Activated CD8-positive, alpha-beta T cell treated with anti-CD3 and anti-CD28 coated beads, Interleukin-2, amount 10 ng/mL, durations not matched to agents 7 days and 5 days (primary cell): ENCODE results near the gene GLB1L3. TPM values are rescaled to one million over a fixed set of nuclear protein-coding genes. Genes with fewer than 3 reads are reported as not detected.
"Not testable (repeated sequence)": the region's sequence is repeated elsewhere in the genome, so short reads cannot be mapped to it uniquely, and the experiment has no call there.

Source experiments
- ATAC-seq: fragments of 150-1000 bp; cut with Tn5 transposase; one replicate; pipeline ENCODE4 v1.10.0; 2021; ENCODE audit warnings: moderate library complexity
- CTCF ChIA-PET: fragments of 350-600 bp; sonication (Branson Sonifier 250); formaldehyde crosslinking; loops from one replicate; lab custom pipeline; 2021; ENCODE audit warnings: antibody characterized with exemption; lab: Charles Lee
- POLR2A ChIA-PET: fragments of 350-600 bp; sonication (Branson Sonifier 250); formaldehyde crosslinking; loops from one replicate; lab custom pipeline; 2021; ENCODE audit warnings: antibody characterized with exemption; lab: Charles Lee
- DNase-seq: peaks from one replicate; pipeline ENCODE4 v3.0.0-alpha.2; 2020
- H3K27ac Mint-ChIP-seq: one replicate; pipeline ENCODE4 v1.8.0; 2021; ENCODE audit warnings: mild to moderate bottlenecking, mixed read lengths
- H3K27me3 Mint-ChIP-seq: one replicate; pipeline ENCODE4 v1.8.0; 2021; ENCODE audit warnings: low read depth, mixed read lengths
- H3K36me3 Mint-ChIP-seq: one replicate; pipeline ENCODE4 v1.8.0; 2021; ENCODE audit warnings: low read depth, mixed read lengths
- H3K4me1 Mint-ChIP-seq: one replicate; pipeline ENCODE4 v1.8.0; 2021; ENCODE audit warnings: low read depth, mixed read lengths
- H3K4me3 Mint-ChIP-seq: one replicate; pipeline ENCODE4 v1.8.0; 2021; ENCODE audit warnings: mild to moderate bottlenecking, mixed read lengths
- H3K9me3 Mint-ChIP-seq: one replicate; pipeline ENCODE4 v1.8.0; 2022; ENCODE audit warnings: mixed read lengths; ENCODE audit not compliant: insufficient read depth
- total RNA-seq, 2 experiments: library from RNA; stranded (reverse); gene quantifications; one replicate each; pipeline ENCODE4 v1.2.3, GENCODE V29; 2021

The GLB1L3 gene
- total RNA-seq, 2 experiments from 2014 or later = 3.8 to 4.0 TPM

GRCh38 chr11:134321373-134321772 lies 45.2 kb downstream of the GLB1L3 start:
- H3K27me3 Mint-ChIP-seq, H3K27ac Mint-ChIP-seq, H3K4me1 Mint-ChIP-seq, DNase-seq, H3K36me3 Mint-ChIP-seq, ATAC-seq, POLR2A ChIA-PET, H3K4me3 Mint-ChIP-seq: not testable (repeated sequence)
- CTCF ChIA-PET = interaction anchor here (1.2 kb wide), 1 partner anchor 46 kb away, joined by 3 read pairs; no protein-coding TSS in a partner anchor
- H3K9me3 Mint-ChIP-seq = peaks cover 14% of the 10 kb centered on the region

- no peak overlapping the region for H3K4me3 Mint-ChIP-seq
- ChIA-PET CTCF (no interaction called here), POLR2A (no interaction called here)
- H3K4me1 Mint-ChIP-seq = no peaks in the 10 kb centered on the region
- ATAC-seq = no peak
- DNase-seq = no peak
- H3K9me3 Mint-ChIP-seq = peaks cover 14% of the 10 kb centered on the region
- H3K27ac Mint-ChIP-seq = no peak overlapping the region
- H3K27me3 Mint-ChIP-seq = no peaks in the 10 kb centered on the region
- peaks cover 7% of the 10 kb centered on the region for H3K36me3 Mint-ChIP-seq
These were observed 46.4 kb downstream of the GLB1L3 start for GRCh38 chr11:134322553-134322952.

- no peak for DNase-seq
- H3K36me3 Mint-ChIP-seq = no peaks in the 10 kb centered on the region
- H3K9me3 Mint-ChIP-seq = no peaks in the 10 kb centered on the region
- peaks cover 35% of the 10 kb centered on the region for H3K27me3 Mint-ChIP-seq
- POLR2A ChIA-PET = no interaction called here
- peaks cover 13% of the 10 kb centered on the region for H3K4me1 Mint-ChIP-seq
- CTCF ChIA-PET = no interaction called here
- no peak overlapping the region for H3K4me3 Mint-ChIP-seq
- no peak for ATAC-seq
- H3K27ac Mint-ChIP-seq = no peak overlapping the region
These were observed 52.3 kb downstream of the GLB1L3 start for GRCh38 chr11:134328433-134328832.

GRCh38 chr11:134330611-134331353 lies 54.6 kb downstream of the GLB1L3 start:
- Mint-ChIP-seq H3K27me3 (peaks cover 55% of the 10 kb centered on the region), H3K9me3 (no peaks in the 10 kb centered on the region), H3K4me3 (peak overlapping the region; percentile 75), H3K4me1 (peaks cover 13% of the 10 kb centered on the region), H3K27ac (no peak overlapping the region), H3K36me3 (no peaks in the 10 kb centered on the region)
- ATAC-seq (no peak), DNase-seq (no peak)
- CTCF ChIA-PET = interaction anchor here (1.0 kb wide), 1 partner anchor 298 kb away, joined by 3 read pairs; no protein-coding TSS in a partner anchor
- POLR2A ChIA-PET = no interaction called here

- Mint-ChIP-seq H3K4me1 (peaks cover 13% of the 10 kb centered on the region), H3K27ac (no peak within 1 kb of the TSS), H3K27me3 (peaks cover 56% of the 10 kb centered on the region), H3K36me3 (no peaks in the 10 kb centered on the region), H3K9me3 (no peaks in the 10 kb centered on the region), H3K4me3 (peak within 1 kb of the TSS; percentile 75)
- ChIA-PET POLR2A (no interaction called here), CTCF (interaction anchor here (0.8 to 1.3 kb wide), 2 partner anchors 56 to 70 kb away, joined by 3 to 5 read pairs; no protein-coding TSS in a partner anchor)
- DNase-seq = peak; percentile 77
- peak; percentile 97 for ATAC-seq
These were observed 55.4 kb downstream of the GLB1L3 start, which contains the start of gene GLB1L2 for GRCh38 chr11:134331354-134332188. GLB1L2 (plus strand) TSS chr11:134331988; CDS start chr11:134332062, 74 bp downstream.

- Mint-ChIP-seq H3K36me3 (no peaks in the 10 kb centered on the region), H3K4me3 (peak overlapping the region; percentile 62), H3K27ac (no peak overlapping the region), H3K9me3 (no peaks in the 10 kb centered on the region), H3K4me1 (peaks cover 13% of the 10 kb centered on the region), H3K27me3 (peaks cover 56% of the 10 kb centered on the region)
- peak; percentile 42 for ATAC-seq
- POLR2A ChIA-PET = no interaction called here
- DNase-seq = no peak
- CTCF ChIA-PET = interaction anchor here (0.8 to 1.3 kb wide), 2 partner anchors 57 to 71 kb away, joined by 3 to 5 read pairs; no protein-coding TSS in a partner anchor
These were observed 56.0 kb downstream of the GLB1L3 start for GRCh38 chr11:134332189-134332631.

GRCh38 chr11:134332782-134333181 lies 56.6 kb downstream of the GLB1L3 start:
- no peak for ATAC-seq
- no peak for DNase-seq
- Mint-ChIP-seq H3K27ac (no peak overlapping the region), H3K9me3 (no peaks in the 10 kb centered on the region), H3K4me3 (peak overlapping the region; percentile 62), H3K27me3 (peaks cover 56% of the 10 kb centered on the region), H3K4me1 (peaks cover 13% of the 10 kb centered on the region), H3K36me3 (no peaks in the 10 kb centered on the region)
- CTCF ChIA-PET = interaction anchor here (0.8 to 1.3 kb wide), 2 partner anchors 57 to 71 kb away, joined by 3 to 5 read pairs; no protein-coding TSS in a partner anchor
- POLR2A ChIA-PET = no interaction called here

- ChIA-PET POLR2A (no interaction called here), CTCF (interaction anchor here (0.7 kb wide), 1 partner anchor 71 kb away, joined by 4 read pairs; no protein-coding TSS in a partner anchor)
- Mint-ChIP-seq H3K9me3 (no peaks in the 10 kb centered on the region), H3K27me3 (peaks cover 56% of the 10 kb centered on the region), H3K36me3 (no peaks in the 10 kb centered on the region), H3K27ac (no peak overlapping the region), H3K4me1 (peaks cover 13% of the 10 kb centered on the region), H3K4me3 (no peak overlapping the region)
- ATAC-seq (no peak), DNase-seq (no peak)
These were observed 57.1 kb downstream of the GLB1L3 start for GRCh38 chr11:134333312-134333711.

GRCh38 chr11:134333946-134334345 lies 57.8 kb downstream of the GLB1L3 start:
- Mint-ChIP-seq H3K4me3 (no peak overlapping the region), H3K36me3 (no peaks in the 10 kb centered on the region), H3K27me3 (peaks cover 54% of the 10 kb centered on the region), H3K27ac (no peak overlapping the region), H3K9me3 (no peaks in the 10 kb centered on the region), H3K4me1 (peaks cover 13% of the 10 kb centered on the region)
- no peak for ATAC-seq
- ChIA-PET POLR2A (no interaction called here), CTCF (interaction anchor here (0.7 kb wide), 1 partner anchor 72 kb away, joined by 4 read pairs; no protein-coding TSS in a partner anchor)
- DNase-seq = no peak

GRCh38 chr11:134334796-134335571 lies 58.8 kb downstream of the GLB1L3 start:
- H3K27me3 Mint-ChIP-seq = peaks cover 47% of the 10 kb centered on the region
- H3K27ac Mint-ChIP-seq = no peak overlapping the region
- H3K4me1 Mint-ChIP-seq = peaks cover 13% of the 10 kb centered on the region
- H3K9me3 Mint-ChIP-seq = no peaks in the 10 kb centered on the region
- no peak for DNase-seq
- POLR2A ChIA-PET = no interaction called here
- no peak overlapping the region for H3K4me3 Mint-ChIP-seq
- CTCF ChIA-PET = no interaction called here
- H3K36me3 Mint-ChIP-seq = no peaks in the 10 kb centered on the region
- ATAC-seq = no peak

- H3K4me3 Mint-ChIP-seq = no peak overlapping the region
- ATAC-seq (no peak), DNase-seq (no peak)
- no peaks in the 10 kb centered on the region for H3K36me3 Mint-ChIP-seq
- no peak overlapping the region for H3K27ac Mint-ChIP-seq
- peaks cover 6% of the 10 kb centered on the region for H3K4me1 Mint-ChIP-seq
- POLR2A ChIA-PET = no interaction called here
- H3K9me3 Mint-ChIP-seq = no peaks in the 10 kb centered on the region
- CTCF ChIA-PET = no interaction called here
- H3K27me3 Mint-ChIP-seq = peaks cover 32% of the 10 kb centered on the region
These were observed 60.9 kb downstream of the GLB1L3 start for GRCh38 chr11:134337051-134337450.
